IPS DF 6.9 (cell line): ENCODE measurements around the gene CTTN.
"Not testable (repeated sequence)": the region's sequence is repeated elsewhere in the genome, so short reads cannot be mapped to it uniquely, and the experiment has no call there.

ENCODE experiments used
- DNase-seq: peaks from one replicate; pipeline ENCODE4 v3.0.0-alpha.2; 2013; ENCODE audit warnings: low read depth, low spot score
- H3K27ac ChIP-seq: one replicate; pipeline ENCODE4 v1.5.1; 2013; ENCODE audit warnings: low read length, control low read depth
- H3K27me3 ChIP-seq: 2 replicates; pipeline ENCODE4 v1.6.1; 2013; ENCODE audit warnings: mild to moderate bottlenecking, low read length; ENCODE audit not compliant: control insufficient read depth, insufficient read depth
- H3K36me3 ChIP-seq: 2 replicates; pipeline ENCODE4 v1.6.1; 2013; ENCODE audit warnings: low read length; ENCODE audit not compliant: control insufficient read depth, insufficient read depth
- H3K4me1 ChIP-seq: 2 replicates; pipeline ENCODE4 v1.6.1; 2013; ENCODE audit warnings: low read length; ENCODE audit not compliant: control insufficient read depth, insufficient read depth
- H3K4me3 ChIP-seq: 2 replicates; pipeline ENCODE4 v1.5.1; 2013; ENCODE audit warnings: mild to moderate bottlenecking, low read length
- H3K9me3 ChIP-seq: 2 replicates; pipeline ENCODE4 v1.6.1; 2013; ENCODE audit warnings: low read length, inconsistent platforms; ENCODE audit not compliant: control insufficient read depth, insufficient read depth
- WGBS: extraction: QIAGEN DNeasy Blood & Tissue Kit; methylation state at CpG from one replicate; pipeline ENCODE4 v1.1.7; 2013; ENCODE audit warnings: mixed read lengths, missing lambda C conversion rate; ENCODE audit not compliant: insufficient read length, insufficient coverage; 5-methylcytosine and 5-hydroxymethylcytosine counted together

The CTTN gene

DNA sequence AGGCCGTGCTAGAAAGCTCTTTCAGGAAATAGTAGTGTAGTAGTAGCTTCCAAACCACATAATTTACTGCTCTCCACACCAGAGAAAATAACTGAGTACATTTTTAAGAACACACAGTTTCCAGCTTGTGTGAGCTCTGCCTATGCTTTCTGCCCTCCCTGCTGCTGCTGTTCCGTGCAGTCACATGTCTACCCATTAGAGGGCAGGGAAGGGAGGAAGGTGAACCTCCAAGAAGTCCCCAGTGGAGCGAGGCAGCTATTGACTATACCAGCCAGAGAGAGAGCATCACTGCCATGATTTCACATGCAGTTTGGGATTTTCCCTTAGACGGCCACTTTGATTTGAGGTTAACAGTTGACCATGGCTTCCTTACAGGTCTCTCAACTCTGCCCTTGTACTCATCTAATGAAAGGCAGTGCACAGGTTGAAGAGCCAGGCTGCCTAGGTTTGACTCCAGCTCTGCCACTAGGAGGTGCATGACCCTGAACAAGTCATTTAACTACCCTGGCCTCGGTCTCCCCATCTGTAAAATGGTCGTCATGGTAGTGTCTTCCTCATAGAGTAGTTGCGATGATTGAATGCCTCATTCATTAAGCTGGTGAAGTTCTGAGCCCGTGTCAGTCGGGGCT lies 19.7 kb upstream of the CTTN start:
- H3K27ac ChIP-seq: no peak overlapping the region
- H3K4me1 ChIP-seq: no peaks in the 10 kb centered on the region
- WGBS: no CpG with 5 or more reads among the region's 9 CpGs
- H3K36me3 ChIP-seq: peaks cover 5% of the 10 kb centered on the region
- no peak for DNase-seq
- H3K27me3 ChIP-seq: no peaks in the 10 kb centered on the region
- H3K9me3 ChIP-seq: no peaks in the 10 kb centered on the region
- no peak overlapping the region for H3K4me3 ChIP-seq

DNA sequence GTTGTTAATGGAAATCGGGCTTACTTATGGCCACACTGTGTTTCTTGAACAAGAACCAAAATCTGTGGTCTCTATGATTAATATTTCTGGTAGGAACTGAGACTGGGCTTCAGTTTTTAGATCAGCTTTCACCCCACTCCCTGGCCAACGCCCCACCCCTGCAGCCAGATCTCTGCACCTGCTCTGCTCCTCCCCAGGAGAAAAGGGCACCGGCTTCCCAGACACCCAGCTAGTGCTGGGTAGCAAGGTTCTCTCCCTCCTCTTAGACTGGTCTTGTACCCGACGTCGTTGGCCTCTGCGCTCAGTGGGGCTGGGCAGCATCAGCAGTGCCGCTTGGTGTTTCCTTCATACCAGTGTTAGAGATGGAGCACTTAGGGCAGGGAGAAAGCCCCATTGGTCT lies 17.0 kb upstream of the CTTN start:
- no peak overlapping the region for H3K27ac ChIP-seq

DNA sequence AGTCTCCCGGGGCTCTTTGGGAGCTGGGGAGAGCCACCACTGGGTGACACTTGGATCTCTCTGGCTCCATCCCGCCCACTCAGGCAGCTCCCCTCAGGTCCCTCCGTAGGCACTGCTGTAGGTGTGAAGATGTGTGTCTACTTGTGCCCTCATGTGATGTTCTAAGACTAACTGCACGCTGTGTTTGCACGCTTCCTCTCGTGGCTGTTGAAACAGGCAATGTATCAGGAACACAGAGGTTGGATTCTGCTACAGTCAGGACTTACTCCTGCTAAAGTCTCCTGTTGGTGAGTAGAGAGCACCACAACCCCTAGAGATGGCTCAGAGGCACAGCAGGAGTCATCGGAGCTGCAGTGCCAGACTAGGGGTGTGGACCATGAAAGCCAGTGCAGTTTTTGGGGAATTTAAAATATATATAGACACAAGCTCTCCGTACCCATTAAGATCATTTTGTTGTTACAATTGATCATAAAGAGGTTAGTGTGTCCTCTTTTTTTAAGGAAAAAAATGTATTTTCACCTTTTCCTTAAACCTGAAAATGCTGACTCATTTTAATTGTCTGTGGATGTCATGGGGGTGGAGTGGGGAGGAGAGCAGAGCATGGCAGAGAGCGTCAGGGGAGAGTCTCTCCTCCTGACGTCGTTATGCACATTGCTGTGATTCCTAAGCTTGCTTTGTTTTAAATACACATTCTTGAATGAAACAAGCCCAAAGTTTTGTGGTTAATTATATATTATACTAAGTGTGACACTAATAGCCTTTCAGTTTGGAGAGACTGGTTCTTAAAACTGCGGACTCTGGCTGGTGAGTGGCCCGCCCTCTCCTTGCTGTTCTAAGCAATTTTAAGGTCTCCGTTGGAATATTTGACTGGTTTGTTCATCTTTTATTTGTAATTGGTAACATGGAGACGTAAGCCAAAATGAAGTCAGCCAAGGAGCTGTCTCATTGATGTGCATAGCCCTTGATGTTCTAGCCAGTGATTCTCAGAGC lies 16.2 kb upstream of the CTTN start:
- H3K27ac ChIP-seq: no peak overlapping the region
- no CpG with 5 or more reads among the region's 15 CpGs for WGBS

More for the DNA sequence above, 17.0 kb upstream of the CTTN start:
- DNase-seq: no peak
- no peaks in the 10 kb centered on the region for H3K4me1 ChIP-seq
- no CpG with 5 or more reads among the region's 8 CpGs for WGBS
- H3K27me3 ChIP-seq: no peaks in the 10 kb centered on the region
- H3K4me3 ChIP-seq: no peak overlapping the region
- no peaks in the 10 kb centered on the region for H3K9me3 ChIP-seq
- H3K36me3 ChIP-seq: peaks cover 9% of the 10 kb centered on the region

DNA sequence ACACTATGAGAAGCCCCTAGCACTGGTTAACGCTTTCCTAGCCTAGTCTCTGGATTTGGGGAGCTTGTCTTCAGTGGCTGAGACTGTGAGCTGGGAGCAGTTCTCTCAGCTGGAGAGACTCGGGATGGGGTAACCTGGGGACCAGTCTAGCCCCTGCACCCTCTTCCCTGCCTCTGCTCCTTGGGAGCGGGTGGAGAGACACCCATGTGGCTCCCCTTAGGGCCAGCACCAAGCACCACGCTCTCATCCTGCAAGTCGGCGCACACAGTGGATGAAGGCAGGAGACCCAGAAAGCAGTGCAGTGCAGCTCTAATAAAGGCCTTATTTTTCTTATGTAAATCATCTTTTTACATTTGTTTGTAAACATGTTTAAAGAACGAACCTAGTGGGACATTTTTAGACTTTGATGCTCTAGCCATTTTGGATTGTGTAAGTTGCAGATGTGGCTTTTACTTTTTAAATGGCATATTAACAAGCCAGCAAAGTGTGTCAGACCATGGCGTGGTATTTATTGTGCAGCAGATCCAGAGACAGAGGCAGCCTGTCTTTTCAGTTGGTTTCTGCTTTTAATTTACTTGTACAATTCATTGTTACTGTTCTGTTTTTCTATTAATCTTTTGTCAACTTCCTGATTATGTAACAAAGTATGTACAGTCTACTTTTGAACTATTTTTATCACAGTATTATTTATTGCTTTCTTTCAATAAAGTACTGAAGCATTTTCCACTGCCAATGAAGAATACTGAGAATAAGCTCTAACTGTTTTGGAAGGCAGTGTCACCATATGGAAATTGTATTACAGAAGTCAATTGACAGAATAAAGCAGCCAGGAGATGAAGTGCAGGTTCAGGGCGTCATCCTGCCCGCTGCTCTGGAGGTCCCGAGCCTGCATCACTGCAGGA lies 14.4 kb upstream of the CTTN start:
- WGBS: no CpG with 5 or more reads among the region's 11 CpGs
- Histone ChIP-seq H3K4me3 (no peak overlapping the region), H3K27ac (no peak overlapping the region), H3K27me3 (no peaks in the 10 kb centered on the region), H3K36me3 (0 out of 2 replicates have a peak, but pooled peaks cover 5% of the 10 kb centered on the region), H3K9me3 (no peaks in the 10 kb centered on the region), H3K4me1 (no peaks in the 10 kb centered on the region)
- no peak for DNase-seq

More for the DNA sequence above, 16.2 kb upstream of the CTTN start:
- DNase-seq: no peak
- H3K27me3 ChIP-seq: no peaks in the 10 kb centered on the region
- H3K4me1 ChIP-seq: no peaks in the 10 kb centered on the region
- peaks cover 9% of the 10 kb centered on the region for H3K36me3 ChIP-seq
- H3K4me3 ChIP-seq: no peak overlapping the region
- H3K9me3 ChIP-seq: no peaks in the 10 kb centered on the region

DNA sequence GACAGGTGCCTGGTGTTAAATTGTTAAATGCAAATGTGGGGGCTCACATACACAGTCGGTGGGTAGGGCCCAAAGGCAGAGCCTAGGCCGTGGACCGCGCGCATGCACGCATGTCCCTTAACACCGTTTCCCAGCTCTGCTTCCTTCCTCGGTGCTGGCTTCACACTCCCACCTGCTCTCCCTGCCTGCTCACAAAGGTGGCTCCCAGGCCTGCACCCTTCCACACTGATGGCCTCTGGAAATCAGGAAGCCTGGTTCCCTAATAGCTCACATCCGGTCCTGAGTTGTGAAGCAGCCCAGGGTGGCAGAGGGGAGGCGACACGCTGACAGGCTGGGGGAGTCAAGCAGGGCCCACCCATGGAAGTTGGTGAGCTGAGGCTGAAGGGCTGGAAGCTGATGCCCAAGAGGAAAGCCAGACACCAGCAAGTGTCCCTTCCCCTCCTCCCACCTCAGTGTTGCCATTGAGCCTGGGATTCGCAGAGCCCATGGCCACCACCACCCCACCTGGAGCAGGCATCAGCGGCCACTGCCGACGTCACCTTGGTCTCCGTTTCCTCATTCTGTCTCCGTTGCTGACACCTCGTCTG lies 13.7 kb upstream of the CTTN start:
- Histone ChIP-seq H3K27me3 (no peaks in the 10 kb centered on the region), H3K9me3 (no peaks in the 10 kb centered on the region), H3K36me3 (0 out of 2 replicates have a peak, but pooled peaks cover 5% of the 10 kb centered on the region), H3K27ac (no peak overlapping the region), H3K4me3 (no peak overlapping the region), H3K4me1 (peaks cover 1% of the 10 kb centered on the region; the same call in 1 of the 2 replicates)
- DNase-seq: no peak
- WGBS: no CpG with 5 or more reads among the region's 18 CpGs

DNA sequence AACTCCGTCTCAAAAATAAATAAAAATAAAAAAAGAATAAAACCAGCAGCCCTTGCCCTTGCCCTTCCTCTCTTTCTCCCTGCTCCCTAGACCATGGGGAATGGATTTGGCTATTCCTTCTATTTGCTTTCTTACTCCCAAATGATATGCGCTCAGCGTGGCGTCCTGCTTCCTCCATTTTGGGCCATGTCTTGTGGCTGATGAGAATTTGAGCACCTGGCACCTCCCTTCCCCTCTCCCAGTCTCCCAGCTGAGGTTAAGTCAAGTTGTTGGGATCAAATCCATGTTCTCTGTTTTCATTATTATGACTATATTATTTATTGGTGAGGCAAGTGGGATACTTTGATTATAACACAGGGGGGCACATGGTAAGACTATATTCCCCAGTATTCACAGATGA lies 10.8 kb upstream of the CTTN start:
- no peaks in the 10 kb centered on the region for H3K27me3 ChIP-seq
- H3K4me1 ChIP-seq: peaks cover 8% of the 10 kb centered on the region; the same call in 1 of the 2 replicates
- no CpG with 5 or more reads among the region's 4 CpGs for WGBS
- DNase-seq: no peak
- H3K9me3 ChIP-seq: no peaks in the 10 kb centered on the region
- H3K36me3 ChIP-seq: 0 out of 2 replicates have a peak, but pooled peaks cover 5% of the 10 kb centered on the region
- no peak overlapping the region for H3K27ac ChIP-seq
- H3K4me3 ChIP-seq: no peak overlapping the region

DNA sequence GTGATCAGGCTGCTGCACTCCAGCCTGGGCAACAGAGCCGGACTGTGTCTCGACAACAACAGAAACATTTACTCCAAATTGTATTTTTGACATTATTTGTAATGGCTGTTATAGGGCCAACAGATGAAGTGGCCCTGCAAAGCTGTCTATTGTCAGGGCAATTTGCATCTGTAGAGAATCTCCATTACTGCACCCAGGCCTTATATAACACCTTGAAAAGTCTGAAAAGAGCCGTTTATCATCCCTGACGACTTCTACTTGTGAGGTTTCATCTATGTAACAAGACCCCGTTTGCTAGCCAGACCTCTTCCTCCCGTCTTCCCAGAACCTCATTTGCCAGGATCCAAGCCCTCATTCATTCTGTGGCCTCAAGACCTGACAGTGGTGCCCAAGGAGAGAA lies 9.1 kb upstream of the CTTN start:
- H3K27ac ChIP-seq: no peak overlapping the region
- peaks cover 8% of the 10 kb centered on the region; the same call in 1 of the 2 replicates for H3K4me1 ChIP-seq
- no peak for DNase-seq
- no peaks in the 10 kb centered on the region for H3K9me3 ChIP-seq
- H3K27me3 ChIP-seq: no peaks in the 10 kb centered on the region
- WGBS: no CpG with 5 or more reads among the region's 6 CpGs
- peaks cover 5% of the 10 kb centered on the region; the same call in 1 of the 2 replicates for H3K36me3 ChIP-seq
- no peak overlapping the region for H3K4me3 ChIP-seq

DNA sequence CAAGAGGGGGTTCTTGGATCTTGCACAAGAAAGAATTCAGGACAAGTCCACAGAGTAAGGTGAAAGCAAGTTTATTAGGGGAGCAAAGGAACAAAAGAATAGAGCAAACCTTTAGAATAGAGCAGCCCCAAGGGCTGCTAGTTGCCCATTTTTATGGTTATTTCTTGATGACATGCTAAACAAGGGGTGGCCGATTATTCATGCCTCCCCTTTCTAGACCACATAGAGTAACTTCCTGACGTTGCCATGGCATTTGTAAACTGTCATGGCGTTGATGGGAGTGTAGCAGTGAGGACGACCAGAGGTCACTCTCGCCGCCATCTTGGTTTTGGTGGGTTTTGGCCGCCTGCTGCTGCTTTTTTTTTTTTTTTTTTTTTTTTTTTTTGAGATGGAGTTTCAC lies 7.4 kb upstream of the CTTN start:
- H3K4me1 ChIP-seq, H3K4me3 ChIP-seq, H3K27ac ChIP-seq, H3K27me3 ChIP-seq, H3K36me3 ChIP-seq, H3K9me3 ChIP-seq, DNase-seq: not testable (repeated sequence)
- no CpG with 5 or more reads among the region's 7 CpGs for WGBS

DNA sequence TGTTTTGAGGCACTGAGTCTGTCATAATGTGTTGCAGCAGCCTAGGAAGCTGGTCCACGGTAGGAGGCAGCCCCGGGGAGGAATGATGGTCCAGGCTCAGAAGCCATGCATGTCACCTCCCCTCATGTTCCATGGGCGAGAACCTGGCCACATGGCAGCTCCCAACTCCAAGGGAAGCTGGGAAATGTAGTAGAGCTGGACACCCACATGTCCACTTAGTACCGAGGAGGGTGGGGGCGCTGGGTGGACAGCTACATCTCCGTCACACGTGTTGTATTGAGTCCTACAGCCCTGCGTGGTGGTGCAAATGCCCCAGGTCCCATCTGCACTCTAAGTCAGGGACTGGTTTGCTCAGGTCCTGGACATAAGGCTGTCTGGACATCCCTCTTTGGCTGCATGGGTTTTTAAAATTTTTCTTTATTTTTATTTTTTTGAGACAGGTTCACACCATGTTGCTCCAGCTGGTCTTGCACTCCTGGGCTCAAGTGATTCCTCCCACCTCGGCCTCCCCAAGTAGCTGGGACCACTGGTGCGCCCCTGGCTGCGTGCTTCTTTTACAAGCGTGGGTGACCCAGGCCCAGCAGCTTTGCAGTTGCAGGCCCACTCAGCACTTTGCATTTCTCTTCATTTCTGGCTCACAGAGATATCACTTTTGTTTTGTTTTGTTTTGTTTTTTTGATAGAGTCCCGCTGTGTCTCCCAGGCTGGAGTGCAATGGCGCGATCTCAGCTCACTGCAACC lies 3.9 kb upstream of the CTTN start:
- H3K27me3 ChIP-seq: no peaks in the 10 kb centered on the region

More for the DNA sequence above, 3.9 kb upstream of the CTTN start:
- no CpG with 5 or more reads among the region's 15 CpGs for WGBS
- Histone ChIP-seq H3K4me3 (no peak overlapping the region), H3K9me3 (no peaks in the 10 kb centered on the region), H3K27ac (no peak overlapping the region), H3K4me1 (peaks cover 8% of the 10 kb centered on the region; the same call in 1 of the 2 replicates), H3K36me3 (peaks cover 3% of the 10 kb centered on the region; the same call in 1 of the 2 replicates)
- no peak for DNase-seq
